ENCODE data around the gene IL36RN.

GRCh38 chr2:113077921-113078320 is 18.9 kb downstream of the IL36RN start:
- TF ChIP-seq POLR2A (IDR thresholded peaks at IDR 0.05) (no peak), CTCF (IDR thresholded peaks at IDR 0.05) (no peak)

Data from thyroid gland (tissue), 4 donors.